Activated CD4-positive, alpha-beta T cell treated with anti-CD3 and anti-CD28 coated beads, Interleukin-2, amount 50 U/mL, for 1 hour (primary cell): Measurements from ENCODE around the gene TMEM33.
A peak's percentile ranks its signal among the peaks of the same experiment; 100 is the strongest.
"Not testable (repeated sequence)": the region's sequence is repeated elsewhere in the genome, so short reads cannot be mapped to it uniquely, and the experiment has no call there.

ENCODE experiments used
- DNase-seq: peaks from one replicate; pipeline ENCODE4 v3.0.0-alpha.2; 2020

The TMEM33 gene, protein sequence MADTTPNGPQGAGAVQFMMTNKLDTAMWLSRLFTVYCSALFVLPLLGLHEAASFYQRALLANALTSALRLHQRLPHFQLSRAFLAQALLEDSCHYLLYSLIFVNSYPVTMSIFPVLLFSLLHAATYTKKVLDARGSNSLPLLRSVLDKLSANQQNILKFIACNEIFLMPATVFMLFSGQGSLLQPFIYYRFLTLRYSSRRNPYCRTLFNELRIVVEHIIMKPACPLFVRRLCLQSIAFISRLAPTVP

DNA sequence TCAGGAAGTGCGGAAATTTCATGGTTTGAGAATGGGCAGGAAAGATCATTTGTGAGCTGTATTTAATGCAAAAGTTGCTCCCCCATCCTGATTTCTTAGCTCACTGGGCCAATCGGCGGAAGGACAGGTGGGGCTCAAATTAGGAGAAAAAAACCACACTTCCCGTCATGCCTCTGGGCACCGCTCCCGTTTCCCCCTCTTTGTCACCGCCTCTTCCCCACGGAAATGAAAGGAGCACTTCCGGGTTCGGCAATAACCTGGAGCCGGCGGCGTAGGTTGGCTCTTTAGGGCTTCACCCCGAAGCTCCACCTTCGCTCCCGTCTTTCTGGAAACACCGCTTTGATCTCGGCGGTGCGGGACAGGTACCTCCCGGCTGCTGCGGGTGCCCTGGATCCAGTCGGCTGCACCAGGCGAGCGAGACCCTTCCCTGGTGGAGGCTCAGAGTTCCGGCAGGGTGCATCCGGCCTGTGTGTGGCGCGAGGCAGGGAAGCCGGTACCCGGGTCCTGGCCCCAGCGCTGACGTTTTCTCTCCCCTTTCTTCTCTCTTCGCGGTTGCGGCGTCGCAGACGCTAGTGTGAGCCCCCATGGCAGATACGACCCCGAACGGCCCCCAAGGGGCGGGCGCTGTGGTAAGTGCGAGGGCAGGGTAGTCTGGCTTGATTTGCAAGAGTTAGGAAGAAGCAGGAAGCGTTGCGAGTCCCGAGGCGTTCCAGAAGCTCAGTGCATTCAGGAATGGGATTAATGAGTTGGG, at the start of gene TMEM33:
TSS of gene TMEM33 (plus strand) at position 529 of the 751 bp plus-strand sequence. CDS start at position 585, 56 bp downstream.
- peak; percentile 71 for DNase-seq

DNA sequence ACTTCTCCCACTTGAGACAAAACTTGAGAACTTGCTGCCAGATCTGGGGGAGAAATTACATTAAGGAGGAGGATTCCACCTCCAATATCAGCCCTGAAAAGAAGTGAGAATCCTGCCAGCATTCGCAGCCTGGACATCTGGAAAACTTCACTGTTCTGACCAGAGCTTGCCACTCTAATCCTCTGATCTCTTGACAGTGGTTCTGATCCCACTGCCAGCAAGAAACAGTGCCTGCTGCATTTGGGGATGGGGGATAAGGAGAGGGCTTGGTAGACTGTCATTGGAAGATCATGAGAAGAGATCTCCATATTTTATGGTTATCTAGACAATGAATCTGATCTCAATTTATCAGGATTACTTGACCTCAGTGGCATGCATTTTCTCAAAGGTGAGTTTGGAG, 49.8 kb upstream of the TMEM33 start:
- no peak for DNase-seq

DNA sequence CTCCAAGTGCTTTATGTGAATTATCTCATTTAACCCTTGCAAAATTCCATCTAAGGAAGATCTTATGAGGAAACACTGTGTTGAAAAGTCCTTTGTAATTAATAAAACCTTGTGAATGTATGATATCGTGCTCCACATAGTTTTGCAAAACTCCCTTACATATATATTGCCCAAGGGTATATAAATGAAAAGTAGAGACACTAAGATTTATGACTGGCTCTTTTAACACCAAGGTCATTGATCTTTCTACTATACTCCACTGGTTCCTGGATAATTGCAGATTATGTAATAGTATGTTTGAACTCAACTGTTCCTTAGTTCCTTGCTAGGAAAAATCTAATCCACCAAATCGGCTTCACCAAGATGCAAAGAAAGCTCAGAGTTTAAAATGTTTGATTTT, 48.0 kb upstream of the TMEM33 start:
- no peak for DNase-seq

DNA sequence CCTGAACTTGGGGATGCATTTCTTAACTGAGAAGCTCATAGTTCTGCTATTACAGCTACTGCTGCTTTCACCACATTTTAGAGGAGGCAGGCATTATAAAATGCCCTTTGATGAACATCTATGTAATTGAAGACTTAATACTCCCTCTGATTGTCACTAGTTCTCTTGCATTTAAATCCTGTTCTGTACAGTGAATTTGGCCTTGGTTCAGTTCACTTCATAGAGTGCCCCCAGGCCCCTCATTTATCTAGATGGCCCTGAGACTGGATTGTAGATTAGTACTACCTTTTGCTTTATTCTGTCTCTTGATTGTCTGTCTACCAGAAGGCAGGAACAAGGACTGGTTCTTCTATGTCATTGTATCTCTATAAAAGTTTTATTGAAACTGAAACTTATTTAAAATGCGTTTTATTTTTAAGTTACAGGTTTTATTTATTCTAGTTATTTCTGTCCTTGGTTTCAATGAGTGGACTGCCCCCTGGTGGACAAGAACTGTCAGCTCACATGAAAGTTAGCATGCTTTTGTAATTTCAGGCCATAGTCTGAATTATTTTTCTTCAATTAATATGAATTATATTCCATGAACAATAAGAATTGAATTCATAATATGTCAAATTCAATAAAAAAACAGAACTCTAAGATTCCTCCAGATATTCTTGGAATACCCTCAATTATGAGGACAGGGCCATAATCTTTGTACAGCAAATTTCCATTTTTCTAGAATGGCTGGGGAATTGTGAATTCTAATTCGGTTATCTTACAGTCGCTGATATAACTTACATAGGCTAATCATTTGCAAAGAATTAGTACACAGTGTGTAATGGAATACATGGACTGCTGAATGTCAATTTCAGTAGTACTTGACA, 47.2 kb upstream of the TMEM33 start:
- peak; percentile 37 for DNase-seq

DNA sequence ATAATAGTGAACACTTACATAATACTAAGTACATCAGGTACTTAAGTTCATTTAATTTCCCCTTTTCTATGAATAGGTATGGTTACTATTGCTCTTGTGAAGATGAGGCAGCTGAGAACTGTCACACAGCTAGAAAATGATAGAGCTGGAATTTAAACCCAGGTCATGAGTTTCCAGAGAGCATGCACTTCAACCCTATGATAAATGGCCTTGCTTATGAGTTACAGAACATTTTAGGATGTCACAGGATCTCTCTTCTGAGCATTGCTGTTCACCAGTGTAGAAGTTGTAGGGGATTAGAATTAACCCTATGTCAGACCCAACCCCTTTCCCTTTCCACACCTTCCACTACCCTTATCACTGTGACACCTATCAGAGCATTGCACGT, 46.5 kb upstream of the TMEM33 start:
- DNase-seq, result no peak

DNA sequence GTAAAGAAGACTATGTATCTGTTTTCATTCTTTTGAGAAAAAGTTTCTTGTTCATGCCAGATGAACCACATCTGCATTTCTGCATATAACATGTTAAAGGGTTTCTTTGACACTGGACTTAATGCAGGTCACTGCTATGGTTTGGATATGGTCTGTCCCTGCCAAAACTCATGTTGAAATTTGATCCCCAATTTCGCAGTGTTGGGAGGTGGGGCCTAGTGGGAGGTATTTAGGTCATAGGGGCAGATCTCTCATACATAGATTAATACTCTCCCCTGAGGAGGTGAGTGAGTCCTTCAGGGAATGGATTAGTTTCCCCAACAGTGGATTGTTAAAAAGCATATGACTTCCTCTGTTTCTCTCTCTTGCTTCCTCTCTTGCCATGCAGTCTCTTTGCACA, 45.9 kb upstream of the TMEM33 start:
- no peak for DNase-seq

DNA sequence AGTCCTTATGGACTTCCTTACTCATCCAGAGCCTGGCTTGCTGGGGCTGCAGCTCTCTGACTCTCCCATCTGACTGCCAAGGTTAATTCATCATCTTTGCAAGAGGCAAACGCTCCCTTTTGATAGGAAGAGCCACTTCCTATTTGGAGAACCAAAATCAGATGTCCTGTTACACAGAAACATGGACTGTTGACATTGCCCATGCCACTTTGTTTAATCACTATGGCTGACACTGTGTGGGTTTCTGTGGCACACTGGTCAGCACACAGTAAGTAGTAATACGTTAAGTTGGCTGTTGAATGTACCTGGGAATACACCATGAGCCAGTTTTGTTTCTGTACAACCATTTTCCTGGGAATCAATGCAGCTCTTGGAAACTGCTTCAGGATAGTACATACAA, 45.1 kb upstream of the TMEM33 start:
- no peak for DNase-seq

DNA sequence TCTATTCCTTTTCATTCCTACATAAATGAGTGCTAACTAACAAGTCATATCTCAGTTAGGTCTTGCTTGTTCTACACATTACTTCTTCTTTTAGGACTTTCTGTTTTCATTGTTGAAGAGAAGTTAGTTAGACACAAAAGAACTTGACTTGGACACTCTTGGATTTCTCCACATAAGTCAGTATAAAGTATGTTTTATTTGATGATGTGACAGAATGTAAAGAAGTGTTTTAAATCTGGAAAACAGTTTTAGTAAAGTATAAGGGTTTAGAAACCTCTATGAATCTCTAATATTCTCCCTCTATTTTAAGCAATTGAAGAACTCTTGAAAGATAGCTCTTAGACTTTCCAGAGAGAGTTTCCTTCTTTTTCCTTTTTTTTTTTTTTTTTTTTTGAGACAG, 38.6 kb upstream of the TMEM33 start:
- DNase-seq, result no peak

DNA sequence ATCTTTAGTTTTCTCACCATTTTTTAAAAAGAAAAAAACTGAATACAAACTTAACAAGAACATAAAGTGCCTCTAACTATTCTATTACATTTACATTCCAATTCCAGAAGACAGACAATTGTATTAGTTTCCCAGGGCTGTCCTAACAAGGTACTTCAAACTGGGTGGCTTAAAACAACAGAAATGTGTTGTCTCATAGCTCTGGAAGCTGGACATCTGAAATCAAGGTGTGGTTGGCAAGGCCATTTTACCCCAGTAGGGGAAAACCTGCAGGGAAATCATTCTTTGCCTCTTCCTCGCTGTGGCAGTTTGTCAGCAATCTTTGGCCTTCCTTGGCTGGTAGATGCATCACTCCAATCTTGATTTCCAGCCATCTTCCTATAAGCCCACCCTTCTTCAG, 37.5 kb upstream of the TMEM33 start:
- DNase-seq, result no peak

DNA sequence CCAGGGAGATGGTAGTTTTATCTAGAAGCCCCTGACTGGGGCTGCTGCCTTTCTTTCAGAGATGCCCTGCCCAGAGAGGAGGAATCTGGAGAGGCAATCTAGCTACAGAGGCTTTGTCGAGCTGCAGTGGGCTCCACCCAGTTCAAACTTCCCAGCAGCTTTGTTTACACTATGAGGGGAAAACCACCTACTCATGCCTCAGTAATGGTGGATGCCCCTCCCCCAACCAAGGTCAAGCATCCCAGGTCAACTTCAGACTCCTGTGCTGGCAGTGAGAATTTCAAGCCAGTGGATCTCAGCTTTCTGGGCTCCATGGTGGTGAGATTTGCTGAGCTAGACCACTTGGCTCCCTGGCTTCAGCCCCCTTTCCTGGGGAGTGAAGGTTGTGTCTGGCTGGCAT, 26.1 kb upstream of the TMEM33 start:
- not testable (repeated sequence) for DNase-seq

DNA sequence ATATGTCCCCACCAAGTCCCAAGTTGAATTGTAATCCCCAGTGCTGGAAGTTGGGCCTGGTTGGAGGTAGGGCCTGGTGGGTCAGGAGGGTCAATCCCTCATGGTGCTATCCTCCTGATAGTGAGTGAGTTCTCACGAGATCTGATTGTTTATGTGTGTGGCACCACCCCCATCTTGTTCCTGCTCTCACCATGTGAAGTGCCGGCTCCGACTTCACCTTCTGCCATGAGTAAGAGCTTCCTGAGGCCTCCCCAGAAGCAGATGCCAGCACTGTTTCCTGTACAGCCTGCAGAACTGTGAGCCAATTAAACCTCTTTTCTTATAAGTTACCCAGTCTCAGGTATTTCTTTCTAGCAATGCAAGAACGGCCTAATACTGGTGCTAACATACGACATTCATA, 22.7 kb upstream of the TMEM33 start:
- DNase-seq, result no peak

DNA sequence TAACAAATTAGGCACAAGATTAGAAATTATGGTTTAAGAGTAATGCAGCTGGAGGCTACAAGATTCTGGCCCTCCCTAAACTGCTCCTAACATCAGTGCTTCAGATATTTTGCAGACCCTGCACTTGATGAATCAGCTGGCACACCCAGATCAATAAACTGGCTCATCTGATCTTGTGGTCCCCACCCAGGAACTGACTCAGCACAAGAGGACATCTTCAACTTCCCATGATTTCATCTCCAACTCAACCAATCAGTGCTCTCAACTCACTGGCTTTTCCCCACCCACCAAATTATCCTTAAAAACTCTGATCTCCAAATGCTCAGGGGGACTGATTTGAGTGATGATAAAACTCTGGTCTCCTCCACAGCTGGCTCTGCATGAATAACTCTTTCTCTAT, 21.7 kb upstream of the TMEM33 start:
- DNase-seq, result no peak

DNA sequence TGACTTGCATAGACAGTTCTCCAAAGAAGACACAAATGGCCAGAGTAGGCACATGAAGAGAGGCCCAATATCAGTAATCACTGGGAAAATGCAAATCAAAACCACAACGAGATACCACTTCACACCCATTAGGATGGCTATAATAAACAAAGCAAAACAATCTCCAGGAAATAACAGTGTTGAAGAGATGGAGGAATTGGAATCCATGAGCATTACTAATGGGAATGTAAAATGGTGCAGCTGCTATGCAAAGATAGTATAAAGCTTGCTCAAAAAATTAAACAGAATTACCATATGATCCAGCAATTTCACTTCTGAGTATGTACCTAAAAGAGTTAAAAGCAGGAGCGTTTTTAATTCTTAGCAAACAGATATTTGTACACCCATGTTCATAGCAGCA, 17.0 kb upstream of the TMEM33 start:
- no peak for DNase-seq

DNA sequence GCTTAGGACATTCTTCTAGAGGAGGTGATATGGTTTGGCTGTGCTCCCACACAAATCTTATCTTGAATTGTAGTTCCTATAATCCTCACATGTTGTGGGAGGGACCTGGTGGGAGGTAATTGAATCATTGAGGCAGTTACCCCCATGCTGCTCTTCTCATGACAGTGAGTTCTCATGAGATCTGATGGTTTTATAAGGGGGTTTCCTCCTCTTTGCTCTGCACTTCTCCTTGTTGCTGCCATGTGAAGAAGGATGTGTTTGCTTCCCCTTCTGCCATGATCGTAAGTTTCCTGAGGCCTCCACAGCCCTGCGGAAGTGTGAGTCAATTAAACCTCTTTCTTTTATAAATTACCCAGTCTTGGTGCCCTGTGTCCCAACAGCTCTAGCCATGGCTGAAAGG, 14.8 kb upstream of the TMEM33 start:
- DNase-seq, result not testable (repeated sequence)

DNA sequence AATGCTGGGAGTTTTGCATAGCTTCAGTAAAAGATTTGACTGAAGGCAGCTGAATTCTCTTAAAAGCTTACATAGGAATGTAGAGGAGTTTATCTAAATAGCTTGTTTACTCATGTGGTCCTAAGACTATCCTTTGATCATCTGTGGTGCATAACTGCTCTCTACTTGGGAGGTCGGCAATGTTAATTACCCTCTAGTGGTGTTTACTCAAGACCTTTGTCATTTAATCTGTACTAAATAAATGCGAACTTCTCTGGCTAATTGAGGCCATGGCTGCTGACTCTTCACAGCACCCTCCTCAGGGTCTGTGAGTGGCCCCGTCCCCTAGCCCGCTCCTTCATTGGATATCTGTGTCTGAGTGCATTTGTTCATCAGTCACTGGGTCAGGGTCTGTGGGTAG, 13.8 kb upstream of the TMEM33 start:
- no peak for DNase-seq

DNA sequence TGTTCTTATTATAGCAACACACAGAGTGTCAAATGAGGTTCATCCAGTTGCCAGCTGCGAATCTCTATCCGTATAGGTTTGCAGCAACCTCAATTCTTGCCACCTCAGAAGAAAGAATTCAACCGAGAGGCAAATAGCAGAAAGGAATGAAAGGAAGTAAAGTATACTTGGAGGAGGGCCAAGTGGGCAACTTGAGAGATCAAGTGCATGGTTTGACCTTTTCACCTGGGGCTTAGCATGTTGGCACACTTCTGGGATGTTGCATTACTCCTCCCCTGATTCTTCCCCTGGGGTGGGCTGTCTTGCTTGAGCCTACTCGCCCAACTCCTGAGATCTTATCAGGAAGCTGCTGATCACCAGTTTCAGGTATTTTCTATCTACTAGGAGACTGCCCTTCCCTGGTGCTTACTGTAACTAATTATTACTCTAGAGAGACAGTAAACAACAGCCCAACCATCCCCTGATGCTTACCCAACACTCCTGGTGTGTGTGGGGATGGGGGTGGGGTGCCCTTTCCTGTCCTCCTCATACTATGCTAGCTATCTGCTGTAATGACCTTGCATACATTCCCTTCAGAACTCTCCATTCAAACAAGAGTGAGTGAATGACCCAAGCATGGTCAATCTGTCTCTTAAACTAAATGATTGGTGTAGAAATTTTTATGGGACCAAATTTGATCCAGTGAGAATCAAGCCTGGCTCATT, 7.3 kb upstream of the TMEM33 start:
- no peak for DNase-seq

DNA sequence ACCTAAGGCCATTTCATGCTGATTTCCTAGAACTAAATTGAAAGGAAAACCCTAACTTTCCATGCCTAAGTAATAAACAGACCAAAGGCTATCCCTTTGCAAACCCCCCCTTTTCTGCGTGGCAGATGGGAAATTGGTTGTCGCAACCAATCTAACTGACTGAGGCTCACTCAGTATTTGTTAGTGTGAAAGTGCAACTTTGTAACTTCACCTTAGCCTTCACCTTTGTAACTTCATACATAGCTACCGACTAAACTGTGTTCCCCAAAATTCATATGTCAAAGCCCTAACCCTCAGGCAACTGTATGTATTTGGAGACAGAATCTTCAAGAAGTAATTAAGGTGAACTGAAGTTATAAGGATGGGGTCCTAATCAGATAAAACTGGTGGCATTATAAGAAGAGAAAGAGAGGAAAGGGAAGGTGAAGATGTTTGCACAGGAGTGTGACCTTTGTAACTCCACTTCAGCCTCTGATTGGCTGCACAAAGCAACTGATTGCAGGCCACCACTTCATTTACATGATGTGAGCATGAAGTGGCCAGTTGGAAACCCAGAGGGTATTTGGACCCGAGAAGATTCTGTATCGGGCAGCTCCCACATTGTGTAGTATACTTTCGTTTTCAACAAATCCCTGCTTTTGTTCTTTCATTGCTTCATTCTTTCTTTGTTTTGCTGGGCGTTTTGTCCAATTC, 4.9 kb upstream of the TMEM33 start:
- DNase-seq, result no peak

DNA sequence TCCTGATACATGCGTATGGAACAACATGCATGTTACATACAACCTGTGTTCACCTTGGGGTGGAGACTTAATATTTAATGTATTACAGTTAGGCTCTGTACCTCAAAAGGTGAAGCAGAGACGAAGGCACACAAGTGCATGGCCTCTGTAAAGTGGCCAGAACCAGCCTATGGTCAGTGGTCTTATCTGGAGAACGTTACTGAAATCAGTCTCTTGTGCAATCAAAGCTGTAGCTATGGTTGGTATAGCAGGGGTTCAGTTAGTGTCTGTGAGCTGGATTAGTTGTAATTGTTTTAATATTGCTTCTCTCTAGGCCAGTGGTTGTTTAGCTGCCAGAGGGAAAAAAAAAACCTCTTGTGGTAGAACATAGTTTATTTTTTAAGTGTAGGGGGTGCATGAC, 2.2 kb upstream of the TMEM33 start:
- no peak for DNase-seq

DNA sequence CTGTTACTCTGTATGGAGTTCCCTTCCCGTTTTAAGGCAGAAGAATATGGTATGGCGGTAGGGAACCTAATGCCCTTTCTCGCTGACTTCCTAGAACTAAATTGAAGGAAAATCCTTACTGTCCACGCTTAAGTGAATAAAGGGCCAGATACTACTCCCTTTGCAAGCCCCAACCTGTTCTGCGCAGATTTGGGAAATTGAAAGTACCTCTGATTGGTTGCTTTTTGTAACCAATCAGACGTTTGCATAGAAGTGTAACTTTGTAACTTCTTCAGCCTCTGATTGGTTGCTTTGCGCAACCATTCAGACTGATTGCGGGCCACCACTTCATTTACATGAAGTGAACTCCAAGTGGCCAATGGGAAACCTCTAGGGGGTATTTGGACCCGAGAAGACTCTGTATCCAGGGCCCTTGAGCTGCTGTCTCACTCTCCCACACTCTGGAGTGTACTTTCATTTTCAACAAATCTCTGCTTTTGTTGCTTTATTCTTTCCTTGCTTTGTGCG, 1.2 kb upstream of the TMEM33 start:
- no peak for DNase-seq

DNA sequence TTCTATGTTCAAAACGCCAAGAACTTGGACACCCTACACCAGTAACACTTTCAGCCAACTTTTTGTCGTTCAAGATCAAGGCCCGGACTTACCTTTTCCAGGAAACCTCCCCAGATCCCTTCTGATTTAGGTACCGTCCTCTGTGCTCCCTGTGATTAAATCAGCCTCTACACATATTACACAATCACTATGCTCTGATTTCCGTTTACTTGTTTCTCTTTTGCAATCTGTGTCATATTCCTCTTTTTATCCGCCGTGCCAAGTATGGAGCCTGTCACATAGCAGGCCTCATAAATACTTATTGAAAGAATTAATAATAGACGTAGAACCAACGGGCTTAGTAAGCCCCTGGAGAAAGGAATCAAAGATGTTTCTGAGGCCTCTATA, 722 bp upstream of the TMEM33 start:
- no peak for DNase-seq

DNA sequence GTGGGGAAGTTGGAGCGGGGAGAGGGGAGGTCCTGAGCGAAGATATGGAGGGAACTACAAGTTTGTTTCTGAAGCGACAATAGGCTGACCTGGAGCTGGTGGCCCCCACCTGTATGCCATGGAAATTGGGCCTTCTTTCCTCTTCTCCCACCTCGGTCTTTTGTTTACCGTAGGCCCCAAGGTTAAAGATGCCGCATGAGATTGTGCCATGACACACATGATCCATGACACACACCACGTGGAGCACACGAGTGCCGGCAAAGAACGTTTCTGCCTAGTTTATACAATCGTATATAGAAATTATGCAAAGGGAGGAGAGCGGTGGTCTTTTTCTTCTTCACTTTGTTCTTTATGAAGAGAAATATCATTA, 408 bp downstream of the TMEM33 start:
- peak; percentile 15 for DNase-seq

DNA sequence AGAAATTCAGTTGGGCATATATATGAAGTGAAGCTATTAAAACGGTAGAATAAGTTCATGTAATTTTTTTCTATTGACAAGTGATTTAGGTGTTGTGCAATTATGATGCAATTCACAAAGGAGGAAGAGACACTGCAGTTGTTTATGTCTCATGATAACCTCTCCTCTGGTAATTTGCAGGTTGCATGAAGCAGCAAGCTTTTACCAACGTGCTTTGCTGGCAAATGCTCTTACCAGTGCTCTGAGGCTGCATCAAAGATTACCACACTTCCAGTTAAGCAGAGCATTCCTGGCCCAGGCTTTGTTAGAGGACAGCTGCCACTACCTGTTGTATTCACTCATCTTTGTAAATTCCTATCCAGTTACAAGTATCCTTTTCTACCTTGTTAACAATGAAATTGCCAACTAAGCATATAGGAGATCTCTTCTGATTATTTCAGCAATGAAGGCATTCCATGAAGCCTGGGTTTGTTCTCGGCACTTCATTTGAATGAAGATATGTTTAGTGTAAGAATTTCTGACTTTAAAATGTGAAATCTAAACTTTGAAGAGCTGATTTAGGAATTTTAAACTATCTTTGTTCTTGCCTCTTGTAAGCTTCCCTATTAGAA, 3.9 kb downstream of the TMEM33 start:
- DNase-seq, result no peak
